GM21717 (cell line): ENCODE results near the gene DCAF10.
"Not testable (repeated sequence)": the region's sequence is repeated elsewhere in the genome, so short reads cannot be mapped to it uniquely, and the experiment has no call there.

Experiments
- ATAC-seq: cut with Tn5 transposase; IDR thresholded peaks from one replicate; pipeline ENCODE4 v1.9.1; 2021; ENCODE audit warnings: mild to moderate bottlenecking, moderate library complexity; ENCODE audit not compliant: unreplicated experiment

The DCAF10 gene

DNA sequence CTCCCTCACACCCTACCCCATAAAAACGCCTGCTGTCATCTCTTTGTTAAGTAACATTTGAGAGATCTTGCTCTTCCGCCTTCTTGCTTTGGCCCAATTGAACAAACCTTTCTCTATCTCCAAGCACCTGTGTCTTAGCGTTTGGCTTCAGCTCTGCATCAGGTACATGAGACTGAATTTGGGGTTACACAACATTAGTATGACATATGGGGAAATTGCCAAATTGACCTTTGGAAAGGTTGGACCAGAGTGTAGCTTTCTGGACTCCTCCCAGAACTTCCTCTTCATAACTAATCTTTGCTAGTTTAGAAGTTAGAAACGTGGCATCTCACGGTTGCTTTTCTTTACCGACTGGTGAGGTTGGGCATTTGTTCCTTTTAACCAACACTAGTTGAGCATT lies 12.3 kb upstream of the DCAF10 start:
- no peak for ATAC-seq

DNA sequence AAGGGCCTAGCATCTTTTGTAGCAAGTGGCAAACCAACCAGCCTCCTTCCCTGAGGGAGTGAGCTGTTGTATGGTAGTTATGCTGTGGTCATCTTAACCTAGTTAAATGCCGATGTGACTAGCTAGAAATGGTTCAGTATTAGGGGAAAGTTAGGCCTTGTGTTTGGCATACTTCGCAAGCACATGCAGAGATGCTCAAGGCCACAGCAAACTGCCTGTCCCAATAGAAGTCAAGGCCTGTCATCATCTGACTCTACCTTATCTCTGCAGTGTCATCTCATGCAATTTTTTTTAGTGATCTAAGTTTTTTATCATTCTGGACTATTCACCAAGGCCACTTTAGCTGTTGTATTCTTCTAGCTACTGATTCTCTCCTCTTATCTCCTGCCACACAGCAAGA lies 10.5 kb upstream of the DCAF10 start:
- no peak for ATAC-seq

DNA sequence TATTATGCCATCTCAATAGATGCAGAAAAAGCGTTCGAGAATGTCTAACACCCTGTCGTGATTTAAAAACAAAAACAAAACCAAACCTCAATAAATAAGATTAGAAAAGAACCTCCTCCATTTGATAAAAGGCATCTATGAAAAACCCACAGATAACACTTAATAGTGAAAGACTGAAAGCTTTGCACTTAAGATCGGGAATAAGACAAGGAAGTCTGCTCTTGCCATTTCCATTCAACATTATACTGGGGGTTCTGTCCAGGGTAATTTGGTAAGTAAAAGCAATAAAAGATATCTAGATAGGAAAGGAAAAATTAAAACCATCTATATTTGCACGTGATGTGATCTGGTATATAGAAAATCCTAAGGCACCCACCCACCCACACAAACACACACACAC lies 8.5 kb upstream of the DCAF10 start:
- ATAC-seq = no peak

DNA sequence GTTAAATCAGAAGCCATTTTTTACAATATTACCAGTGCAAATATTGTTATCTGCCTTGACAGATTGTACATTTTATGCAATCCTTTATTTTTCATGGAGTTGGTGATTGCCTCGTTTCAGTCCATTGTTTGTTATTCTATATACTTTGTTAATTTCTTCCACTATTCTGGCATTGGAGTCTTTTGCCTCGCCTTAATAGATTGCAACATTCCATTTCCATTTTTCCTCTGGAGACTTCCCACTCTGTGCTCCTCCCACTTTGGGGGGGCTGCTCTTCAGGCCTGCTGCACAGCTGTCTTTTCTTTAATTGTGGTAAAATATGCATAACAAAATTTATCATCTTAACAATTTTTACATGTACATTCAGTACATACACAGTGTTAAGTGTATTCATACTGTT lies 4.4 kb upstream of the DCAF10 start:
- no peak for ATAC-seq

DNA sequence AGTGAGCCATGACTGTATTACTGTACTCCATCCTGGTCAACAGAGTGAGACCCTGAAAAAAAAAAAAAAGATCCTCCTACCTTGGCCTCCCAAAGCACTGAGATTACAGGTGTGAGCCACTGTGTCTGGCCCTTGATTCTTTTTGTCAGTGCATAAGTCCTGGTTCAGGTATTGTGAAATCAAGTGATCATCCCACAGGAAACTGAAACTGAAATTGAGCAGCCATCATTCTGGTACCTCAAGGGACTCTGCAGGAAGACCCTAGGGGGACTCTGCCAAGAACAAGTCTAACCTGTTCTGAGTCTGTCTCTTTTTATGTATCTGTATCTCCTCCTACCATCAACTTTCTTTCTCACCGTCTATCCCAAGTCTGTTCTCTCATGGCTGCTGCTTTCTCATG lies 1.9 kb upstream of the DCAF10 start:
- ATAC-seq = no peak

DNA sequence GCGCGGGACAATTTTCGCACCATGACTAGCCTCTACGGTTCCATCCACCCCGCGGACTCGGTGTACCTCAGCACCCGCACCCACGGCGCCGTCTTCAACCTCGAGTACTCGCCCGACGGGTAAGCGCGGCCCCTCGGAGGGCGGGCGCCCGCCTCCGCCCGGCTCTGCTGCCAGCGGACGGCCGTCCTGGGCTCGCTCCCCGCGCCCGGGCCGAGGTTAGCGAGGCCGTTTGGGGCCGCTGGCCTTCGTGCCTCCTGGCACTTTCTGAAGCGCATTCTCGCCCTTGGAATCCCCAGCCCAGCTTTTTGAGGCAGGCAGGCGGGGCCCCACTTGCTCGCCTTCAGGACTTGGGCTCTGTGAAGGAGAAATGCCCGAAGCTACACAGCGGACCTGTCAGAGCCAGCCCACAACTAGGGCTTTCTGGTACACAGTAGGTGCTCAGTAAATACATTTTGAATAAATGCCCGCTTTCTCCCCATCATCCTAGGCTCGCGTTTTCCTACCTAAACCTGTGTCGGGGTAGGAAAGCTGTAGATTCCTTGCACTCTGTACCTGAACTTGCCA lies 772 bp downstream of the DCAF10 start:
- peak; percentile 37 for ATAC-seq

DNA sequence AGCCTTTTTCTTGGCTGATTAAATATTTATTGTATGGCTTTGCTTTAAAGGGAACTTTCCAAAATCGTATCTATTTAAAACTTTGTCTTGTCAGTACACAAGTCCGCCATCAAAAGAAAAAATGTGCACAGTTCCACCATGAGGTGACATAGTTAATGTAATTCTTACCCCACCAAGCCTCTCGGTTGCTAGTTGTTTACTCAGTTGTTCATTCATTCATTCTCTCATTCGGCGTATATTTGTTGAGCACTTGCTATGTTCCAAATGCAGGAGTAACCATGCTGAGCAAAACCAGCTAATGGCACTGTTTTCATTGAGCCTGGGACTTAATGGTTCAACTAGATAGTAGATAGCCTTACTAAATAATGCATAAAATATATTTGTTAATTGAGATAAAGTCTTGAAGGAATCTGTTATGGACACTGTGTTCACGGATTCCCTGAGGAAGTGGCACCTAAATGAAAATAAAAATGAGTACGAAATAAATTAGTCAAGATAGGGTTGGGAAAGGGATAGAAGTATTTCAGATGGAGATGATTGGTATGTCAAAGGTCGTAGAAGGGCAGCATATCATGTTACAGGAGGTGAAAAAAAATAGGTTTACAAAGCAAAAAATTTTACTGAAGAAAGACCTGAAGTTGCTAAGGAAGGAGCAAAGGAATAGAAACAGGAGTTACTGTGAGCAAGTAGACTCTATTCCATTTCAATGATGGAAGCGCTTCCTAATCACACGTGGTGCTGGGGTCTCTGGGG lies 1.5 kb downstream of the DCAF10 start:
- ATAC-seq = no peak

DNA sequence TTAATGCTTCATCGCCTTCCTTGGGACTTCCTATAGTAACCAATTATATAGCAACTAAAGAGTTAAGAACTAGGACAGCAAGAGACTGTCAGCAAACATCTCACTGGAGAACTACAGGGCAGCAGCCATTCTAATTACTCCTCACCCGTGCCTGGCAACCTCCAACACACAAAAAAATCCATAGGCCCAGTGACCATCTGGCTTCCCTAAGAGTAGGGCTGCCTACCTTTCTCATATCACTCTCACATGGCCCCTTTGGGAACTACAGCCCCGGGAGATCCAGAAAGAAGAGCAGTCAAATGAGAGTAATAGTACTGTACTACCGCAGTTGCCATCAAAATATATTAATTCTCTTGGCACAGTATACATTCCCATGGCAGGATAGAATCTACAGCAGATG lies 5.7 kb downstream of the DCAF10 start:
- no peak for ATAC-seq

DNA sequence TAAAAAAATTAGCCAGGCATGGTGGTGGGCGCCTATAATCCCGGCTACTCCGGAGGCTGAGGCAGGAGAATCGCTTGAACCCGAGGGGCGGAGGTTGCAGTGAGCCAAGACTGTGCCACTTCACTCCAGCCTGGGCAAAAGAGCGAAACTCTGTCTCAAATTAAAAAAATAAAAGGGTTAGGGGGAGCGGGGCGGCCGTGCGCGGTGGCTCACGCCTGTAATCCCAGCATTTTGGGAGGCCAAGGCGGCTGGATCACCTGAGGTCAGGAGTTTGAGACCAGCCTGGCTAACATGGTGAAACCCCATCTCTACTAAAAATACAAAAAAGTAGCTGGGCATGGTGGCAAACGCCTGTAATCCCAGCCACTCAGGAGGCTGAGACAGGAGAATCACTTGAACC lies 9.1 kb downstream of the DCAF10 start:
- not testable (repeated sequence) for ATAC-seq

DNA sequence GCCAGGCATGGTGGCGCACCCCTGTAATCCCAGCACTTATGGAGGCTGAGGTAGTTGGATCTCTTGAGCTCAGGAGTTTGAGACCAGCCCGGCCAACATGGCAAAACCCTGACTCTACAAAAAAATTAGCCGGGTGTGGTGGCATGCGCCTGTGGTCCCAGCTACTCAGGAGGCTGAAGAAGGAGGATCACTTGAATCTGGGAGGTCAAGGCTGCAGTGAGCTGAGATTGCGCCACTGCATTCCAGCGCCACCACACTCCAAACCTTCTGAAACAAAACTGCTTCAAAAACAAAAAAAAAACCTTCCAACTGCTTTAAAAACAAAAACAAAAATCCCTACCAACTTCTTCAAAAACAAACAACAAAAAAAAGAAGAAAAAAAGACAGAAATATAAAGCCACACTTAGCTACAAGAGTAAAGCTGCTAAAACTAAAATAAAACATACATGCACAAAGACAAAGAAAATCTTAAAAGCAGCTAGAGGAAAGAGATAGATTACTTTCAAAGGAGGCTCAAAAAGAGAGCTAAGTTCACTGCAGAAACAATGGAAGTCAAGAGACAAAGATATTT lies 11.4 kb downstream of the DCAF10 start:
- ATAC-seq = no peak

DNA sequence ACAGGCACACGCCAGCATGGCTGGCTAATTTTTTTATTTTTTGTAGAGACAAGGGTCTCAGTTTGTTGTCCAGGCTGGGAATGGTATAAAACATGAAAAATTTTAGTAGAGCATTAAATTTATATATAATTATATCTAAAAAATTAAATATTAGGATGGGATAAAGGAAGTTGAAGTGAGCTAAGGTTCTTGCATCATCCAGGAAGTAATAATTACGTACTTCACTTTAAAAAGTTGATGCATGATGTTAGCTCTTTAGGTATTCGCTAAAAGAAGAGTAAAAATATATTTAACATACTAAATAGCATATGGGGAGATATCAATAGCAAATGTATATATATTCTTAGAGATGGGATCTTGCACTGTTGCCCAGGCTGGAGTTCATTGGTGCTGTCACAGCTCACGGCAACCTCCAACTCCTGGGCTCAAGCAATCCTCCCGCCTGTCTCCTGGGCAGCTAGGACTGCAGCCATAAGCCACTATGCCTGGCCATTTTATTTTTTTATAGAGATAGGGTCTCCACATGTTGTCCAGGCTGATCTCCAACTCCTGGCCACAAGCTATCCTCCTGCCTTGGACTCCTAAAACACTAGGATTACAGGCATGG lies 12.3 kb downstream of the DCAF10 start:
- ATAC-seq = no peak

DNA sequence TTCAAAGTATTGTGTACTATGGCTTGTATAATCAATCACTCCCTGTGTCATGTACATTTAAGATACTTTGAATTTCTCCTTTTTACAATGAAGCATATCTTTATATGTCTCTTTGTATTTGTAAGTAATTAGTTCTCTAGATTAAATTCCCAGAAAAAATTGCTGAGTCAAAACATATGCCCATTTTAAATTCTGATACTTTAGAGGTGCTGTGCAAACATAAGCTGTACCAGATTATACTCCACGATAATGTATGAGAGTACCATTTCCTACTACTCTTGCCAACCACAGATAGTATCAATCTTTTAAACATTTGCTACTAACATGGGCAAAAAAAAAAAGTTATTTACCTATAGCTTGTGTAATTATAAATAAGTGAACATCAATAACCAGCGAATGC lies 18.3 kb downstream of the DCAF10 start:
- no peak for ATAC-seq

DNA sequence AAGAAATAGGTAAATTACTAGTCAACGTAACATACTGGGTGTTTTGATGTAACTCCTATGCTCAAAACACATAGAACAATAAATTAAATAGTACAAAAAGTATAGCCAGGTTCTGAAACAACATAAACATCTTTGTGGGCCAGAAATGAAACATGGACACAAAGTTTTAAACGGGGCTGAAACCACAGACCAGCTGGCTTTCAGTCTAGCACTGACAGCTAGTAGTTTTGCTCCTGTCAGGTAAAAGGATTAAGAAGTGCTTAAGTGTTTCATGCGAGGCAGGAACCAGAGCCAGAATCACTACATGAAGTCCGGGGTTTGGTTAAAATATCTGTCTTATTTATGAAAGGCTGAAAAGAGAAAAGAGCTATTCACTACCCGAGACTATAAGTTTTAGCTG lies 19.5 kb downstream of the DCAF10 start:
- ATAC-seq = peak; percentile 61

DNA sequence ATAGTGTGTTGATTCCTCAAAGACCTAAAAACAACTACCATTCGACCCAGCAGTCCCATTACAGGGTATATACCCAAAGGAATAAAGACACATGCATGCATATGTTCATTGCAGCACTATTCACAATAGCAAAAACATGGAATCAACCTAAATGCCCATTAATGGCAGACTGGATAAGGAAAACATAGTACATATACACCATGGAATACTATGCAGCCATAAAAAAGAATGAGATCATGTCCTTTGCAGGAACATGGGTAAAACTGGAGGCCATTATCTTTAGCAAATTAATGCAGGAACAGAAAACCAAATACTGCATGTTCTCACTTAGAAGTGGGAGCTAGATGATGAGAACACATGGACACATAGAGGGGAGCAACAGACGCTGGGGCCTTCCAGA lies 24.6 kb downstream of the DCAF10 start:
- ATAC-seq = not testable (repeated sequence)

DNA sequence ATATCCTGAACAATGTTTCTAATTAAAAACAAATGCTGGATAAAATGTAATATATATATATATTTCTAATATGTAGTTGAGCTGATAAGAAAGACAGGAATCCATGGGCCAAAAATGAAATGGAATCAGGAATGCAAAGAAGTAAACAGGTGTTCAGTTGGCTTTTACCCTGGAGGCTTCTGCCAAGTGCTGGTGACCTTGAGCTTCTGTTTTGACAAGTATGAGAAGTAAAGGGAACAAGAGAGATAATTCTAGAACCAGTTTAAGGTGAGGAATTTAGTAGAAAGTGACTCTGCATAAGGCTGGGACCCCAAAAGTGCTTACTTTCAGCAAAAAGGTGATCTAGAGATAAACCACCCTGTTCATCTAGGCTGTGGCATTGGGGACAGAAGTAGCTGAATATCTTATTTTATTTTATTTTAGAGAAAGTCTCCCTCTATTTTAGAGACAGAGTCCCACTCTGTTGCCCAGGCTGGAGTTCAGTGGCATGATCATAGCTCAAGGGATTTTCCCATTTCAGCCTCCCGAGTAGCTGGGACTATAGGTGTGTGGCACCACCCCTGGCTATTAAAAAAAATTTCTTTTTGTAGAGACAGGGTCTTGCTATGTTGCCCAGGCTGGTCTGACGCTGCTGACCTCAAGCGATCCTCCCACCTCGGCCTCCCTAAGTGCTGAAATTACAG lies 27.0 kb downstream of the DCAF10 start:
- no peak for ATAC-seq

DNA sequence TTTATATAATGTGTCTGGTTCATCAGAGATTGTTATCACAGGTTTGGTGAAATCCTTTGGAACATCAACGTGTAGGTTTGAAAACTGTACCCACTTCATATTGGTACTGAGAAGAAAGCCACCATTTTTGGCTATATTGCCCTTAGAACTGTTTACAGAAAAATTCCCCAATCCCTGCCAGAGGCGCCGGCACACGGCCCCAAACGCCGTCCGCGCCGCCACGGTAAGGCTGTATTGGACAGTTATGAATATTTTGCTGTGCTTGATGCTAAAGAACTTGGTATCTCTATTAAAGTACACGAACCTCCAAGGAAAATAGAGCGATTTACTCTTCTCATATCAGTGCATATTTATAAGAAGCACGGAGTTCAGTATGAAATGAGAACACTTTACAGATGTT lies 35.2 kb downstream of the DCAF10 start:
- no peak for ATAC-seq

DNA sequence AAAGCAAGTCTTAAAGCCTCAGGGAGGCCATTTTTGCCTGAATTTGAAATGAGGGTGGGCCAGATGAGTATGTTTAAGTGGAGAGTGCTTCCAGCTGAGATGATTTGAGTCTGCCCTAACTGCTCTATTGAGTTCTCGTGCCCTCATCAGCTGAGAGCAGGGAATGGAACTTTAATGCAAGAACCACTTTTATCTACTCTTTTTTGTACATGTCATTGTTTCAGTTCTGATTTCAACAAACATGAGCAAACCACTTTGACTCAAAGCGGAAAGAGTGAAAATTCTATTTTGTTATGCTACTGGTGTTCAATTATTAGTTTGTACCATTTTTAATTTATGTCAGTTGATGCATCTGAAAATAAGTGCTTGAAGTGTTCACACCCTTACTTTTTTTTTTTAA lies 35.8 kb downstream of the DCAF10 start:
- ATAC-seq = peak; percentile 92

DNA sequence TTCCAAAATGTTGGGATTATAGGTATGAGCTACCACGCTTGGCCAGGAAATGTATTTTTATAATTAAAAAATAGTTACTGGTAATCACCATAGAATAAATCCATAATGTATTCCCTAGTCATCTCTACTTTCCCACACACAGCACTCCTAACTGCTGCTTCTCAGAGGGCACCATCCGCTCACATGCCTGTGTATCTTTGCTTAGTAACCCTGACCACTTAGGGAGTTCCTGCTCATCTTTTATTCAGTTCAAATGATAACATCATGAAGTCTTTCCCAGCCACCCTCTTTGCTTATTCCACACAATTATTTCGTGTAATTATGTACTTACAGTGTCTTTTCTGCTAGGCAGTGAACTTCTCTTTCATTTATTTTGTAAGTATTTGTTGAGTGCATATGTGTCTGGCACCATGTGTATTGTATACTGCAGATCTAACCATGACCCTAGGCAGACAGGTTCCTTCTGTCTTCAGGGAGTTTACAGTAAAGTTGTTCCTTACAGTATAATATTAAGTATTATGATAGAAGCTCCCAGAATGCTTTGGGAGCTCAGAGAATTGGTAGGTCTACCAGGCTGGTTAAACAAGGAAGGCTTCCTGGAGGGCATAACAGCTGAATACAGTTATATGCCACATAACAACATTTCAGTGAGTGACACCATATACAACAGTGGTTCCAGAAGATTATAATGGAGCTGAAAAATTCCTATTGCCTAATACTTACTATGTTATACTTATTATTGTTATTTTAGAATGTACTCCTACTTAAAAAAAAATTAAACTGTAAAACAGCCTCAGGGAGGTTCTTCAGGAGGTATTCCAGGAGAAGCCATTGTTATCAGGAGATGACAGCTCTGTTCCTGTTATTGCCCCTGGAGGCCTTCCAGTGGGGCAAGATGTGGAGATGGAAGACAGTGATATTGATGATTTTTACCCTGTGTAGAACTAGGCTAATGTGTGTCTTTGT lies 39.2 kb downstream of the DCAF10 start:
- no peak for ATAC-seq

DNA sequence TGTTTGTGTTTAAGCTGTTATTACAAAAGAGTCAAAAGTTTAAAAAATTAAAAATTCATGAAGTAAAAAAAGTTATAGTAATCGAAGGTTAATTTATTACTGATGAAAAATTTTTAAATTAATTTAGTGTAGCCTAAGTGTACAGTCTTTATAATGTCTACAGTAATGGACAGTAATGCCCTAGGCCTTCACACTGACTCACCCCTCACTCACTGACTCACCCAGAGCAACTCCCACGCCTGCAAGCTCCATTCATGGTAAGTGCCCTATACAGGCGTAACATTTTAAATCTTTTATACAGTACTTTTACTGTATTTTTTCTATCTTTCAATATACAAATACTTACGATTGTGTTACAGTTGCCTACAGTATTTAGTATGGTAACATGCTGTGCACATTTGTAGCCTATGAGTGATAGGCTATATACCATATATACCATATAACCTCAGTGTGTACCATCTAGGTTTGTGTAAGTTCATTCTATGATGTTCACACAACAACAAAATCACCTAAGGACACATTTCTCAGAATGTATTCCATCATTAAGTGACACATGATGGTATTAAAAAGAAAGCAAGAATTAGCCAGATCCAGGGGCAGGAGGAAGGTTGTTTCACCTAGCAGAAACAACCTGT lies 40.1 kb downstream of the DCAF10 start:
- no peak for ATAC-seq

DNA sequence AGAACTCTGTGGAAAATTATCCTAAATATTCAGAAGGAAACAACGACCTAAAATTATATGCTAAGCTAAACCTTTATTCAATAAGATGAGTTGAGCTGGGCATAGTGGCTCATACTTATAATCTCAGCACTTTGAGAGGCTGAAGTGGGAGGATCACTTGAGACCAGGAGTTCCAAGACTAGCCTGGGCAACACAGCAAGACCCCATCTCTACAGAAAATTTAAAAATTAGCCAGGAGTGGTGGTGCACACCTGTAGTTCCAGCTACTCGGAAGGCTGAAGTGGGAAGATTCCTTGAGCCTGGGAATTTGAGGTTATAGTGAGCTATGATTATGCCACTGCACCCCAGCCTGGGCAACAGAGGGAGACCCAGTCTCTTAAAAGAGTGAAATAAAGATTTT lies 51.6 kb downstream of the DCAF10 start:
- no peak for ATAC-seq
